M059J (cell line): ENCODE data around the gene RELA. TPM values are rescaled to one million over a fixed set of nuclear protein-coding genes. Genes with fewer than 3 reads are reported as not detected.

Experiments
- DNase-seq: peaks from one replicate; pipeline ENCODE4 v3.0.0-alpha.2; 2012; ENCODE audit warnings: low read depth
- total RNA-seq: library from RNA; depleted of rRNA; stranded (reverse); fragments of >200 nt; shearing (Covaris generic); gene quantifications from 2 replicates; pipeline ENCODE4 v1.2.3, GENCODE V29; 2014

Gene RELA
- total RNA-seq, 1 experiment from 2014 or later: 49.1 TPM

DNA sequence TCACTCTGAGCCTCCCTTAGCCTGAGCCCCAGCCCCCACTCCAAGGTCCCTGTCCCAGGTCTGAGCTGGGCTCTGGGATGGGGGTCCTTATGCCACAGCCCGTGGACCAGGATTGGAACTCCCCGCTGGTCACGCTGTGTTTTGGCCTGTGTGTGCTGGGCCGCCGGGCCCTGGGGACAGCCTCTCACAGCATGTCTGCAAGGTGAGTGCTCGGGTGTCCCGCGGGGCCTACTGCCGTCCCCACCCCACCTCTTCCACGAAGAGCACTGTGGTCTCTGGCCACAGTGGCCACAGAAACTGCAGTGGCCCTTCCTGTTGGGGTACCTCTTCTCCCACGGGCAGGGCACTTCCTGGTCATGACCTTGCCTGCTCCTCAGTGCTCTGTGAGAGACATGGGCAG is 28.3 kb downstream of the RELA start:
- no peak for DNase-seq

DNA sequence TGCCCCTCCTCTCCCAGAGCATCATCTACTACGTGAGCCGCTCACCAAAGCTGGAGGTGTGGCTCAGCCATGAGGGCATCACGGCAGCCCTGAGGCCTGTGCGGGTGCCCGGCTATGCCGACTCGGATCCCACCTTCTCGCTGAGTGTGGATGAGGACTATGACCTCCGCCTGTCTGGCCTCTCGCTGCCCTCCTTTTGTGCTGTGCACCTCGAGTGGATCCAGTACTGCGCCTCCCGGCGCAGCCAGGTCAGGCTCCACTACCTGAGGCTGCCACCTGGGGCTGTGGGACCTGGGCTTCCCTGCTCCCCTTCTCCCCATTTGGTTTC is 28.6 kb downstream of the RELA start:
- DNase-seq: no peak

DNA sequence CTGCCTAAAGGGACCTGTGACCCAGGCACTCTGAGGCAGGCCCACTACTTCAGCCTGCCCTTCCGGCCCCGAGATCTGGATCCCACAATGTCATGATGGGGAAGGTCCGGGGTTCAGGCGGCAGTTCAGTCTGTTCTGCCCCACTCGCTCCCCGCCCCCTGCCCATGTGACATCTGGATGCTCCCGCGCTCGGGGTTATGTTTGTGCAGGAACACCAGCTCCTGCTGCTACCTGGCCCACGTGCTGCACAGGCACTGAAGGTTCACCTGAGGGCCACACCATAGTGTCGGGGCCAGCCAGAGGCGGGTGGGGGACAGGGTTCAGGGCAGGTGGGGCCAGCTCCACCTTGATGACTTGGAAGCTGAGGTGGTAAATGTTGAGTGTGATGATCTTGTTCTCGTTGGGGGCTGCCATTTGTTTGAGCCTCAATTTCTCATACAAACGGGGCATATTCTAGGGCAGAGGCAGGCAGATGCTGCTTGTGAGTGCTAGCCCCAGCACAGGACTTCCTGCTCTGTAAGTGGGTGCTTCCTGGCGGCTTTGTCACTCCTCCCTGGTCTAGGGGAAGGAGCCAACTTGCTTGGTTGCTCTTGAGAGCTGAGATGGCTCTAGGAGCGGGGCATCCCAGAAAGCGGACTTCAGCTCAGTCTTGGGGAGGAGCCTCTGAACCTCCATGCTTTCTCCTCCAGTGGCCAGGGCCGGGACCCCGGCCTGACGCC is 29.2 kb downstream of the RELA start:
- DNase-seq: no peak

DNA sequence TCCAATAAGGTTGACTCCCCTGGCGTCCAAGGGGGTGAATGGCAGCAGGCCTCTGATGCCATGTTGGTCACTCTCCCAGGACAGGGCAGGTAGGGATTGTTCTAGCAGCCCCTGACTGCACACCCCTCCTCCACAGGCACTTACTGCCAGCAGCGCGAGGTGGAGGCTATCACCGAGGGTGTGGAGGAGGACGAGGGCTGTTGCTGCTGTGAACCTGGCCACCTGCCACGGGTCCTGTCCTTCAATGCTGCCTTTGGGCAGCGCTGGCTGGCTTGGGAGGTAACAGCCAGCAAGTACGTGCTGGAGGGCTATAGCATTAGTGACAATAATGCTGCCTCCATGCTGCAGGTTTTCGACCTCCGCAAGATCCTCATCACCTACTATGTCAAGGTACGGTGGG is 32.5 kb downstream of the RELA start:
- no peak for DNase-seq

DNA sequence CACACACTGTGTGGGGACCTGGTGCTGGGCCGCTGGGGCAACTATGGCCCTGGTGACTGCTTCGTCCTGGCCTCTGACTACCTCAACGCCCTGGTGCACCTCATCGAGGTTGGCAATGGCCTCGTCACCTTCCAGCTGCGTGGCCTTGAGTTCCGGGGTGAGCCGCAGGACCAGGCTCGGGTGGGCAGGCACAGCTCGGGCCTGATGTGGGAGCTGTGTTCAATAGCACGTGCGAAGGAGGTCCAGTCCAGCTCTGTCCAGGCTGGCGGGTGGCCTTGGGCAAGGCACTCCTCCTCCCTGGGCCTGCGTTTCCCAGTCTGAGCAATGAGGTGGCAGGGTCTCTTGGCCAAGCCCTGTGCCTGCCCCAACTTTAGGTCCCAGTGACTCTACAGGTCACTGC is 33.1 kb downstream of the RELA start:
- DNase-seq: no peak

DNA sequence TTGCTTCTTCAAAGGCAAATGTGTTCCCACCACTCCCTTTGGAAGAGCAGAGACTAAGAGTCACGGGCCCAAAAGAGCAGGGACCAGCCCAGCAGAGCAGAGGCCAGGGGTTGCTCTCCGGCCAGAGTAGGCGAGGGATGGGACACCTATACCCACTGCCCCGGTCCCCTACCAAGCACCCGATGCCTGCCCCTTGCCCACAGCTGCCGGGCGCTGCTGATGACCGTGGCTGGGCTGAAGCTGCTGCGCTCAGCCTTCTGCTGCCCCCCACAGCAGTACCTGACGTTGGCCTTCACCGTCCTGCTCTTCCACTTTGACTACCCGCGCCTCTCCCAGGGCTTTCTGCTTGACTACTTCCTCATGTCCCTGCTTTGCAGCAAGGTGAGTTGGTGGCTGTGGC is 35.5 kb downstream of the RELA start:
- no peak for DNase-seq

DNA sequence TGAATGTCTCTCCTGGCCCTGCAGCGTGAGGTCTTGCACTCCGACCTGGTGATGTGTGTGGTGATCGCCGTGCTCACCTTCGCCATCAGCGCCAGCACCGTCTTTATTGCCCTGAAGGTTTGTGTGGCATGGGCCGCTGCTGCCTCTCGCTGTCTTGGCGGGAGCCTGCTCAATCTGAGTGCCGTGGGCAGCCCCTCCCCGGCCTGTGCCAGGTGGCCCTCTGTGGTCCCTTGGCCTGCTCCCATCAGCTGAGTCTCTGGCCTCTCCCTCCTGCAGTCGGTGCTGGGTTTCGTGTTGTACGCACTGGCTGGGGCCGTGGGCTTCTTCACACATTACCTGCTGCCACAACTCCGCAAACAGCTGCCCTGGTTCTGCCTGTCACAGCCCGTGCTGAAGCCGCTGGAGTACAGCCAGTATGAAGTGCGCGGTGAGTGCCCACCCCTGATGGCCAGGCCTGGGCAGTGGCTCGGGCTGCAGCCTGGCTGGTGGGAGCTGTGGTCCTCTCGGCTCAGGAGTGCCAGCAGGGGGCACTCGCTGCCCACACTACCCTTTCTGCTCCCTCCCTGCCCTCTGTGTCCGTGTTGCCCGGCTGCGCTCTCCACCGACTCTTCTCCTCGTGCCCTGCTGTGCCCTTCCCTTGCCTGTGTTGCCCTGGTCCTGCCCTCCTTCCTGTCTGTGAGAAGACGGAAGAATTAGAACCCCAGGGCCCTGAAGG is 36.9 kb downstream of the RELA start:
- DNase-seq: no peak

DNA sequence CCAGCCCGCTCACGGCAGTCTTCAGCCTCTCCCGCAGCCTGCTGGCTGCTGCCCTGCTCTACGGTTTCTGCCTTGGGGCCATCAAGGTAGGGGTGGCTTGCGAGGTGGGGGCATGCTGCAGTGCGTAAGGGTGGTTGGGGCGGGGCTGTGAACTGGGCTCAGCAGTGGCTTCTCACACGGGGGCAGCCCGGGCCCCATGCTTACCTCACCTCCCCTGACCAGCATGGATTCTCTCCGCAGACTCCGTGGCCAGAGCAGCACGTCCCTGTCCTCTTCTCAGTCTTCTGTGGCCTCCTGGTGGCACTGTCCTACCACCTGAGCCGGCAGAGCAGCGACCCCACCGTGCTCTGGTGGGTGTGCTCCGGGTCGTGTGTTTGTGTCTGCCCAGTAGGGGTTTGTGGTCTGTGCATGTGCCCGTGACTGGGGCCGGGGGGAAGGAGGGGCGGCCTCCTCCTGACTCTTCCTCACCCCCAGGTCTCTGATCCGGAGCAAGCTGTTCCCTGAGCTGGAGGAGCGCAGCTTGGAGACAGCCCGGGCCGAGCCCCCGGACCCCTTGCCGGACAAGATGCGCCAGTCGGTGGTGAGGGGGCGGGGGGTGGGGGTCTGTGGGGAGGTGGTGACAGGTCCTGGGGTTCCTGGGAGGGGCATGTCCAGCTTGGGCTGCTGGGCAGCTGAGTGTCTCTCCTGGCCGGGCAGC is 37.6 kb downstream of the RELA start:
- no peak for DNase-seq

DNA sequence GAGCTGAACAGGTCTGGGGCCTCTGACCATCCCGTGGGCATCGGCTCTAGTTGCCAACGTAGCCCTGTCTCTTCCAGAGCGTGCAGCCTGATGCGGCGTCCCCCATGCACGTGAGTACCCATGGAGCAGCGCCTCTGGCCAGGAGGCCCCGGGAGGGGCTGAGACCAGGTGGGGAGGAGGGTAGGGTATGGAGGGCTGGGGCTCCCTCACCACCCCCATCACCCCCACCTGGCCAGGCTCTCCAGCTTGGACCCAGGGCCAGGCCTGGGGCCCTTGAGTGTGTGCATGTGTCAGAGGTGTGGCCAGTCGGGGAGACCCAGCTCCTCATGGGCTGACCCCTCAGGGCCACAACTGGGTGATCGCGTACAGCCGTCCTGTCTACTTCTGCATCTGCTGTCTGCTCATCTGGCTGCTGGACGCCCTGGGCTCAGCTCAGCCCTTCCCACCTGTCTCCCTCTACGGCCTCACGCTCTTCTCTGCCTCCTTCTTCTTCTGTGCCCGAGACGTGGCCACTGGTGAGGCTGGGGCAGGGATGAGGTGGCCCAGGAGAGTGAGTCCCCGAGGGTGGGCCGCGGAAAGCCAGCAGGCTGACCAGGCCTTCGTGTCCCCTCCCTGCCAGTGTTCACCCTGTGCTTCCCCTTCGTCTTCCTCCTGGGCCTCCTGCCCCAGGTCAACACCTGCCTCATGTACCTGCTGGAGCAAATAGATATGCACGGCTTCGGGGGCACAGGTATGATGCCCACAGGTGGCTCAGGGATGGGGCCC is 38.7 kb downstream of the RELA start:
- DNase-seq: no peak

DNA sequence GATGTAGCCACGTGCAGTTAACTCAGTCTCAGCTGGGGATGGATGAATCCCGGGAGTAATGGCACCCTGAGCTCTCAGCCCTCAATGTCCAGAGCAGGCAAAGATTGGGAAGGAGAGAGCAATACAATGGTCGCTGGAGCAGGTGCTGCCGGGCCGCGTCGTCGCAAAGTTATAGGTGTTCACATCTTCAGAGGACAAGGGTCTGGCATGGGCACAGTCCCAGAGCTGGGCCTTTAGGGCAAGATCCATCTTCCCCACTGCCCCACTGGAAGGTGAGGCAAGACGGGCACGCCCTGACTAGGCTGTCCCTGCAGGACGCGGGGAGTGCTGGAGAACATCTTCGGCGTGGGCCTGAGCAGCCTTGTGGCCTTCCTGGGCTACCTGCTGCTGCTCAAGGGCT is 39.5 kb downstream of the RELA start:
- no peak for DNase-seq

DNA sequence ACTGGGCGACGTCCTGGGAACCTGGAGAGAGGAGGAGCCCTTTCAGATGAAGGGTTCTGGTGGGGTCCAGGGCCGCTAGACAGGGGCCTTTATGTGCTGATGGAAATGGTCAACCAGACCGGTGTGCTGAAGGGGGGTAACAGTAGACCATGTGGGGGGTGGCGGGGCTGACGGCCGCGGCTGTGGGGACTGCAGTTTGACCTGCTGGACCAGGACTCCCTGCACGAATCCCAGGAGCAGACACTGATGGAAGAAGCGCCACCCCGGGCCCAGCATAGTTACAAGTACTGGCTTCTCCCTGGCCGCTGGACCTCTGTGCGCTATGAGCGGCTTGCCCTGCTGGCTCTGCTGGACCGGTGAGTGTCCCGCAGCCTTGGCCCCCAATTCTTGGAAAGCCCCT is 40.7 kb downstream of the RELA start:
- DNase-seq: no peak

DNA sequence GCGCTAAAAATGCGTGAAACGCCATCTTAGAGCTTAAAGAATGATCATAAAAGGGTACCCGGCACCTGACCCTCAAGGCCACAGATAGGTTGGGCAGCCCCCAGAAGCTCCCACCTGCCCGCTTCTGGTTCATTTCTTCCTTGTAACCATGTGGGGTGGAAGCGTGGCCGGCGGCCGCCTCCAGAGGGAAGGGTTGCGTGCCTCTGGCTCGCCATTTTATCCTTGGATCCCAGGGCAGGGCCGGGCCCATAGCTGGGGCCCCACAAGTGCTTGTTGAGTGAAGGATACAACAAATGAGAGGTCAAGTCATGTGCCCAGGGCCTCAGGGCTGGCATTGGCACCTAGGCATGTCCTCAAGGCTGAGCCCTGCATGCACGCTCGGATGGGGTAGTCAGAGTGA is 41.3 kb downstream of the RELA start:
- no peak for DNase-seq

DNA sequence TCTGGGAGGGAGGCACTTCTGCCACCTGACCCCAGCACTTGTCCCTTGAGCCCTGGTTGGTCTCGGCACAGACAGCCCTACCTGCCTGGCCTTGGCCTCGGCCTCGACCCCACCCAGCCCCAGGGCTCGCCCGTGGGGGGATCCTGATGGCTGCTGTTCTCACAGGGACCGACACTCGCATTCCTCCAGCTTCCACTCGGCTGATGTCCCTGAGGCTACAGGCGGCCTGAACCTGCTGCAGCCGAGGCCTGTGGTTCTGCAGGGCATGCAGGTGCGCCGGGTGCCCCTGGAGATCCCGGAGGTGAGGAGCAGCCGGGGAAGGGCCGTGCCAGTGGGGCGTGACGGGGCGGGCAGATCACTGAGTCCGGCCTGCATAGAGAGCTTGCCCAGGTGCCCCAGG is 42.0 kb downstream of the RELA start:
- no peak for DNase-seq

DNA sequence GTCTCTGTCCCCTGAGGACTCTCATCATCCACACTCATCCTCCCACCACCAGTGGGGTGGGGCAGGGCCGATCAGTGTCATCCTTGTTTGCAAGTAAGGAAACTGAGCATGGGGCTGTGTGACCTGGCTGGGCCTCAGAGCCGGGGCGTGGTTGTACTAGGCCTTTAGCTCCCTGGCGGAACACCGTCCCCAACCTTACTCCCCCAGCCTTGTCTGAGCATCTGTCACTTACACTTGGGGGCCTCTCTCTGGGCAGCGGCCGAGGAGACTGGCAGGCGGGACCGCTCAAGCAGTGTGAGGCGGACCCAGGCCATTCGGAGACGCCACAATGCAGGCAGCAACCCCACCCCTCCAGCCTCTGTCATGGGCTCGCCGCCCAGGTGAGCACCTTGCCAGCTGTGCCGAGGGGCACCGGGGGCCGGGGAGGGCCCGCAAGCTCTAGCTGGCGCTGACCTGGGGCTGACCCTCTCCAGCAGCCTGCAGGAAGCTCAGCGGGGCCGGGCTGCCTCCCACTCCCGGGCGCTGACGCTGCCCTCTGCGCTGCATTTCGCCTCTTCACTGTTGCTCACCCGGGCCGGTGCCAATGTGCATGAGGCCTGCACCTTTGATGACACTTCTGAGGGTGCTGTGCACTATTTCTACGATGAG is 43.3 kb downstream of the RELA start:
- no peak for DNase-seq

DNA sequence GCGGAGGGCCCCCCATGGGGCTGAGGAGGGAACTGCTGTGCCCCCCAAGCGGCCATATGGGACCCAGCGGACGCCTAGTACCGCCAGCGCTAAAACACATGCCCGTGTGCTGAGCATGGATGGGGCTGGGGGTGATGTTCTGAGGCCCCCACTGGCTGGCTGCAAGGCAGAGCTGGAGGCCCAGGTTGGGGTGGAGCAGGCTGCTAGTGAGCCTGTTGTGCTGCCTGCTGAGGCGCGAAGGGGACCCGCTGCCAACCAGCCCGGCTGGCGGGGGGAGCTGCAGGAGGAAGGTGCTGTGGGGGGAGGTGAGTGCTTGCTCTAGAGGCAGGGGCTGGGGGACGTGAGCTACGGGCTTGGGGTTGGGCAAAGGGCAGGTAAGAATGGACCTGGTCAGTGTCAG is 44.0 kb downstream of the RELA start:
- no peak for DNase-seq

DNA sequence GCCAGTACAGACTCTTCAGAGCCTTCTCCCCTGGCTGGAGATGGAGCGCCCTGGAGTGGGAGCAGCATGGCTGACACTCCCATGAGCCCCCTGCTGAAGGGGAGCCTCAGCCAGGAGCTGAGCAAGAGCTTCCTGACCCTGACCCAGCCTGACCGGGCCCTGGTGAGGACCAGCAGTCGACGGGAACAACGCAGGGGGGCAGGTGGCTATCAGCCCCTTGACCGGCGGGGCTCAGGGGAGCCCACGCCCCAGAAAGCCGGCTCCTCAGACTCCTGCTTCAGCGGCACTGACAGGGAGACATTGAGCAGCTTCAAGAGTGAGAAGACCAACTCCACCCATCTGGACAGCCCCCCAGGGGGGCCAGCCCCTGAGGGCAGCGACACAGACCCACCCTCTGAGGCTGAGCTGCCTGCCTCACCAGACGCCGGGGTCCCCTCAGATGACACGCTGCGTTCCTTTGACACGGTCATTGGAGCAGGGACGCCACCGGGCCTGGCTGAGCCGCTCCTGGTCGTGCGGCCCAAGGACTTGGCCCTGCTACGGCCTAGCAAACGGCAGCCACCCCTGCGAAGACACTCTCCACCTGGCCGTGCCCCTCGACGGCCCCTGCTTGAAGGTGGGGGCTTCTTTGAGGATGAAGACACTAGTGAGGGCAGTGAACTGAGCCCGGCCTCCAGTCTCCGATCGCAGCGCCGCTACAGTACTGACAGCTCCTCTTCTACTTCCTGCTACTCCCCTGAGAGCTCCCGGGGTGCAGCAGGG is 44.5 kb downstream of the RELA start:
- no peak for DNase-seq

DNA sequence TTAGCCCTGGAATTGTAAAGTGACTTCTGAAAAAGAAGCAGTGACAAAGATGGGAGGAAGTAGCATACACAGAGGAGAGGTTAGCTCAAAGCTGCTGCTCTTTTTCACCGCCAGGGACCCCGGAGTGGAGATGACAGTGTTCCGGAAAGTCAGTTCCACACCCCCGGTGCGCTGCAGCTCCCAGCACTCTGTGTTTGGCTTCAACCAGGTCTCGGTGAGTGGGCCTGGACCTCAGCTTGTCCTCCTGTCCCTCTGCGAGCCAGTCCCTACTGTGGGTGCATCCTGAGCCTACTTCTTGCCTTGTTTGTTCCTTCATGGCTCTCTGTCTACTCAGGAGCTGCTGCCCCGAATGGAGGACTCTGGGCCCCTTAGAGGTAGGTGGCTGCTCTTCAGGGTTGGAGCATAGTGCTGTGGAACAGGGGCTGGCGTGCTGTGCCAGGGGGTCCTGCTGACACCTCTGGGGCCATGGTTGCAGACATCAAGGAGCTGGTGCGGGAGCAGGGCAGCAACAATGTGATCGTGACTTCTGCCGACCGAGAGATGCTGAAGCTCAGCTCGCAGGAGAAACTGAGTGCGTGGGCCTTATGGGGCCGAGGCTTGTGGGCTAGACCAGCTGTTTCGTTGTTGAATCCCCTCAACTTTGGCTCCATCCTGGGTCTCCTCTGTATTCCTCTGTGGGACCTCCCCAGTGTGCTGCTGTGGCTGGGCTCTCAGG is 45.4 kb downstream of the RELA start:
- DNase-seq: no peak

DNA sequence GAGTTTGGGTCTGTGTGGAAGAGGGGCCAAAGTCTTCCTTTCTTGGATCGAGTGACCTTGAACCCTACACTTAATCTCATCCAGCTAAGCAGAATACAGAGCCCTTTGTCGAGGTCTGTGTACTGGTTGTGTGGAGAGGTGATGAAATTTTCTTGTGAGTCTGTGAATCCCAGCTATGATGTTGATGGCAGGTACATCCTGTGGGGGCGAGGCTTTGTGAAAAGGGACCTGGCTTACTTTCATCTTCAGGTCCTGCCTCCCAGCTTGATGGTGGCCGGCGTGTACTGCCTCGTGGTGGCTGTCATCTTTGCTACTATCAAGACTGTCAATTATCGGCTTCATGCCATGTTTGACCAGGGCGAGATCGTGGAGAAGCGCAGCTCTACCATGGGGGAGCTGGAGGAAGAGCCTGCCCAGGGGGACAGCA is 46.1 kb downstream of the RELA start:
- DNase-seq: no peak

DNA sequence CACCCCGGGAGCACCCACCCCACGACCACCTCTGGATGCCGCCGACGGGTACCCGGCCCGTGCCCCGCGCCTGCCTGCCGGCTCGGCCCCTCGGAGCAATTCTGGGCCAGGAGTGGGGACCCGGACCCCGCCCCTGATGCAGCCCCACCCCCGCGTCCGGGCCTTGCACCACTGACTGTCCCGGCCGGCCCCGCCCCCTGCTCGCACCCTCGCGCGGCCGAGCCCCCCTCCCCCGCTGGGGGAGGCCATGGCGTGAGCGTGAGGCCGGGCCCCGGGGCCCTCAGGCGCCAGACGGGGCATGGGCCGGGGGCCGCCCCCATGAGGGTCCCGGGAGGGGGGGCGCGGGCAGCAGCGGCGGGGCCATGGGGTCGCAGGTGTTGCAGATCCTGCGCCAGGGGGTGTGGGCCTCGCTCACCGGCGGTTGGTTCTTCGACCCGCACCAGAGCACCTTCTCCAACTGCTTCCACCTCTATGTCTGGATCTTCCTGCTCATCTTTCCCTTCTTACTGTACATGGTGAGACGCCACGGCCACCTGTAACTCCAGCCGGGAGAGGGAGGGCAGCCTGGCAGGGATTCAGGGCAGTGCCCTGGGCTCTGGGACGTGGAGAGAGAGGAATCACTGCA is 46.7 kb downstream of the RELA start:
- peak; percentile 40 for DNase-seq
